ENCODE results near the gene DOCK10. TPM values are rescaled to one million over a fixed set of nuclear protein-coding genes. Genes with fewer than 3 reads are reported as not detected.

DOCK10 gene
- total and polyA plus RNA-seq, 9 of the 15 experiments (the other 6 are each of a cell fraction or from before 2014, with no cell fraction given): 0.01 to 0.87 (median 0.18) TPM

DNA sequence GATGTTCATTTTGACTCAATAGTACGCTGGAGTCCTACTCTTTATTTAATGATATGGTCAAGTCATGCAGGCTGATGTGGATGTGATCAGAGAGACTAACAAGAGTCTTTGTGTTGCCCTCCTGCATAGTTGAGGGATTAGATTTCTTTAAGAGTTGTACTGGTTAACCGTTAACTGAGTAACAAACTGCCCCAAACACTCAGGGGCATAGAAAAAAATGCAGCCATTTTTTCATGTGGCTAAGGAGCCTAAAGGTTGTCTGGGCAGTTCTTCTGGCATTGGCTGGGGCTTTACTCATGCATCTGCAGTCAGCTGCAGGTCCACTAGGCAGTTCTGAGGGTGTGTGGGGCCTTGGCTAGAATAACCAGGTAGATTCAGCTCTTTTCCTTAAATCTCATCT lies 32.5 kb downstream of the DOCK10 start:
- Histone ChIP-seq H2AFZ (ENCODE audit: low read depth, low read length) (no peak overlapping the region), H3K4me1 (replicated peaks in 1 of 2; ENCODE audit: control insufficient read depth in 2 of 2, insufficient read depth in 2 of 2, low read length in 2 of 2) (no peaks in the 10 kb centered on the region), H3K9me3 (replicated peaks; ENCODE audit: control insufficient read depth, insufficient read depth, low read depth, low read length) (no peaks in the 10 kb centered on the region), H3K9me1 (ENCODE audit: control insufficient read depth, insufficient read depth, low read length) (no peaks in the 10 kb centered on the region), H3K4me2 (ENCODE audit: insufficient read depth, low read length) (no peak overlapping the region), H3K27me3 (ENCODE audit: control insufficient read depth in 2 of 2, insufficient read depth in 2 of 2, low read length in 2 of 2) (no peaks in the 10 kb centered on the region), H3K4me3 (no peak overlapping the region), H4K20me1 (replicated peaks; ENCODE audit: control insufficient read depth, insufficient read depth, low read length) (no peaks in the 10 kb centered on the region), H3K9ac (ENCODE audit: insufficient read depth in 1 of 2, low read depth in 2 of 2, low read length in 2 of 2) (no peak overlapping the region), H3K36me3 (ENCODE audit: control insufficient read depth, insufficient read depth, low read length) (no peaks in the 10 kb centered on the region), H3K79me2 (ENCODE audit: control insufficient read depth, insufficient read depth, low read length) (no peaks in the 10 kb centered on the region), H3K27ac (ENCODE audit: extremely low read depth, low read depth, low read length) (no peak overlapping the region)
- intact Hi-C loops (cut with micrococcal nuclease) (loop anchor here (10.0 kb wide), 2 partner anchors 655 to 1035 kb away; no protein-coding TSS in a partner anchor), in situ Hi-C loops (cut with MboI) (no loop called here)
- TF ChIP-seq, protein P1, sequence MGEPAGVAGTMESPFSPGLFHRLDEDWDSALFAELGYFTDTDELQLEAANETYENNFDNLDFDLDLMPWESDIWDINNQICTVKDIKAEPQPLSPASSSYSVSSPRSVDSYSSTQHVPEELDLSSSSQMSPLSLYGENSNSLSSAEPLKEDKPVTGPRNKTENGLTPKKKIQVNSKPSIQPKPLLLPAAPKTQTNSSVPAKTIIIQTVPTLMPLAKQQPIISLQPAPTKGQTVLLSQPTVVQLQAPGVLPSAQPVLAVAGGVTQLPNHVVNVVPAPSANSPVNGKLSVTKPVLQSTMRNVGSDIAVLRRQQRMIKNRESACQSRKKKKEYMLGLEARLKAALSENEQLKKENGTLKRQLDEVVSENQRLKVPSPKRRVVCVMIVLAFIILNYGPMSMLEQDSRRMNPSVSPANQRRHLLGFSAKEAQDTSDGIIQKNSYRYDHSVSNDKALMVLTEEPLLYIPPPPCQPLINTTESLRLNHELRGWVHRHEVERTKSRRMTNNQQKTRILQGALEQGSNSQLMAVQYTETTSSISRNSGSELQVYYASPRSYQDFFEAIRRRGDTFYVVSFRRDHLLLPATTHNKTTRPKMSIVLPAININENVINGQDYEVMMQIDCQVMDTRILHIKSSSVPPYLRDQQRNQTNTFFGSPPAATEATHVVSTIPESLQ (CRISPR knock-in tag; IDR thresholded peaks at IDR 0.05): no peak
- TF ChIP-seq GMEB1 (CRISPR knock-in tag; IDR thresholded peaks at IDR 0.05) (no peak), RCOR1 (IDR thresholded peaks at IDR 0.05; ENCODE audit: borderline replicate concordance in 1 of 2, low read depth in 2 of 2, low read length in 2 of 2) (no peak), ZNF316 (IDR thresholded peaks at IDR 0.05) (no peak), HMGN3 (IDR thresholded peaks at IDR 0.05; ENCODE audit: borderline replicate concordance, extremely low read depth, insufficient read length, low read depth, low read length) (no peak), ZNF197 (CRISPR knock-in tag; IDR thresholded peaks at IDR 0.05; ENCODE audit: low read depth) (no peak), SP2 (IDR thresholded peaks at IDR 0.05; ENCODE audit: extremely low read depth, low read depth, low read length, poor library complexity, severe bottlenecking) (no peak), OTX1 (CRISPR knock-in tag; IDR thresholded peaks at IDR 0.05) (no peak), PRMT5 (CRISPR knock-in tag; IDR thresholded peaks at IDR 0.05) (no peak), TCF3 (CRISPR knock-in tag; IDR thresholded peaks at IDR 0.05) (no peak), ETV6 (IDR thresholded peaks at IDR 0.05; ENCODE audit: borderline replicate concordance in 1 of 2, low read depth in 2 of 2, low read length in 1 of 2) (no peak), ETV6 (CRISPR knock-in tag; IDR thresholded peaks at IDR 0.05; ENCODE audit: borderline replicate concordance) (no peak)
- TF ChIP-seq, protein P2, sequence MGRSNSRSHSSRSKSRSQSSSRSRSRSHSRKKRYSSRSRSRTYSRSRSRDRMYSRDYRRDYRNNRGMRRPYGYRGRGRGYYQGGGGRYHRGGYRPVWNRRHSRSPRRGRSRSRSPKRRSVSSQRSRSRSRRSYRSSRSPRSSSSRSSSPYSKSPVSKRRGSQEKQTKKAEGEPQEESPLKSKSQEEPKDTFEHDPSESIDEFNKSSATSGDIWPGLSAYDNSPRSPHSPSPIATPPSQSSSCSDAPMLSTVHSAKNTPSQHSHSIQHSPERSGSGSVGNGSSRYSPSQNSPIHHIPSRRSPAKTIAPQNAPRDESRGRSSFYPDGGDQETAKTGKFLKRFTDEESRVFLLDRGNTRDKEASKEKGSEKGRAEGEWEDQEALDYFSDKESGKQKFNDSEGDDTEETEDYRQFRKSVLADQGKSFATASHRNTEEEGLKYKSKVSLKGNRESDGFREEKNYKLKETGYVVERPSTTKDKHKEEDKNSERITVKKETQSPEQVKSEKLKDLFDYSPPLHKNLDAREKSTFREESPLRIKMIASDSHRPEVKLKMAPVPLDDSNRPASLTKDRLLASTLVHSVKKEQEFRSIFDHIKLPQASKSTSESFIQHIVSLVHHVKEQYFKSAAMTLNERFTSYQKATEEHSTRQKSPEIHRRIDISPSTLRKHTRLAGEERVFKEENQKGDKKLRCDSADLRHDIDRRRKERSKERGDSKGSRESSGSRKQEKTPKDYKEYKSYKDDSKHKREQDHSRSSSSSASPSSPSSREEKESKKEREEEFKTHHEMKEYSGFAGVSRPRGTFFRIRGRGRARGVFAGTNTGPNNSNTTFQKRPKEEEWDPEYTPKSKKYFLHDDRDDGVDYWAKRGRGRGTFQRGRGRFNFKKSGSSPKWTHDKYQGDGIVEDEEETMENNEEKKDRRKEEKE (IDR thresholded peaks at IDR 0.05; ENCODE audit: borderline replicate concordance in 1 of 2, control insufficient read depth in 1 of 2, low read depth in 2 of 2, low read length in 1 of 2): no peak
- ATAC-seq: no peak
- WGBS (ENCODE audit: insufficient coverage, low coverage, missing lambda C conversion rate): 0% methylated on average over 2 of the region's 2 CpGs
- no TSS peak for BruUV-seq (replicated peaks)
- ChIA-PET CTCF (ENCODE audit: low intra/inter-chr PET ratio) (no interaction called here), POLR2A (no interaction called here)
- no peak for DNase-seq (ENCODE audit: extremely low read depth in 1 of 4, low spot score in 3 of 4)
- FAIRE-seq: no peak

Data from K562 (cell line).